Testis (tissue), 2 donors: ENCODE results near the gene TPPP.
"Not testable (repeated sequence)": the region's sequence is repeated elsewhere in the genome, so short reads cannot be mapped to it uniquely, and the experiment has no call there.

Experiments
- CTCF ChIP-seq, 3 experiments: fragments of 450-650 bp in 2 of 3; fragments of 200-600 bp in 1 of 3; sonication (generic) in 1 of 3; IDR thresholded peaks; one replicate each; pipeline ENCODE4 v1.5.1; 2016 to 2019; ENCODE audit warnings: antibody characterized with exemption in 3 of 3, mild to moderate bottlenecking in 2 of 3, moderate library complexity in 1 of 3
- POLR2A ChIP-seq: fragments of 450-650 bp; IDR thresholded peaks from one replicate; pipeline ENCODE4 v1.6.1; 2017; ENCODE audit warnings: antibody characterized with exemption, mild to moderate bottlenecking, moderate library complexity

DNA sequence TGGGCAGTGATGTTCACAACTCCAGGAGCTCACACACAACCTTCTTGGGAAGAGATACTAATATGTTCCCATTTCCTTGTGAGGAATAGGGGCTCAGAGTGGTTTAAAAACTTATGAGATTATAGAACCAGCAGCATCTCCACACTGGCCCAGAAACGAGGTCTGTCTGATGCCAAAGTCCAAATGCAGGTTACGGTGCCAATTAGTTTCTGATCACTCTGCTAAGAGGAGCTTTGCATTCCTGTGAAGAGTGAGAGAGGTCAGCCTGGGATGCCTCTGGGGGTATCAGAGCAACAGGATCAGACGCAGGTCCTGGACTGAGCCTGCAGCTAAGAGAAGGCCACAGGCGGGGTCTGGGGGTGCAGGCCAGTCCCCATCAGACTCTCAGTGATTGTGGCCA lies 30.2 kb upstream of the TPPP start:
- not testable (repeated sequence) for TF ChIP-seq CTCF (IDR thresholded peaks at IDR 0.05); POLR2A
